NB4 (cell line): ENCODE measurements around the gene TENM4.

Source experiments
- CTCF ChIP-seq: IDR thresholded peaks from one replicate; pipeline ENCODE4 v1.5.1; 2012; ENCODE audit warnings: low read depth, low read length
- MYC ChIP-seq: IDR thresholded peaks from 2 replicates; pipeline ENCODE4 v1.6.1; 2011; ENCODE audit warnings: low read depth, low read length
- POLR2A ChIP-seq: IDR thresholded peaks from 2 replicates; pipeline ENCODE4 v1.6.1; 2011; ENCODE audit warnings: mild to moderate bottlenecking; ENCODE audit not compliant: insufficient read length; ENCODE audit errors: extremely low read depth
- TF ChIP-seq, protein P1 (sequence below): IDR thresholded peaks from 2 replicates; pipeline ENCODE4 v1.6.1; 2011; ENCODE audit warnings: low read depth, low read length

- TF ChIP-seq POLR2A = no peak
- TF ChIP-seq CTCF = no peak
- TF ChIP-seq, protein P1, sequence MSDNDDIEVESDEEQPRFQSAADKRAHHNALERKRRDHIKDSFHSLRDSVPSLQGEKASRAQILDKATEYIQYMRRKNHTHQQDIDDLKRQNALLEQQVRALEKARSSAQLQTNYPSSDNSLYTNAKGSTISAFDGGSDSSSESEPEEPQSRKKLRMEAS = no peak
- TF ChIP-seq MYC = no peak
Observed at GRCh38 chr11:78698612-78699011, 742.2 kb downstream of the TENM4 start.
